ENCODE results near the gene CMIP. TPM values are rescaled to one million over a fixed set of nuclear protein-coding genes. Genes with fewer than 3 reads are reported as not detected.

CMIP gene
- total RNA-seq, 1 experiment from 2014 or later = 63.7 TPM

DNA sequence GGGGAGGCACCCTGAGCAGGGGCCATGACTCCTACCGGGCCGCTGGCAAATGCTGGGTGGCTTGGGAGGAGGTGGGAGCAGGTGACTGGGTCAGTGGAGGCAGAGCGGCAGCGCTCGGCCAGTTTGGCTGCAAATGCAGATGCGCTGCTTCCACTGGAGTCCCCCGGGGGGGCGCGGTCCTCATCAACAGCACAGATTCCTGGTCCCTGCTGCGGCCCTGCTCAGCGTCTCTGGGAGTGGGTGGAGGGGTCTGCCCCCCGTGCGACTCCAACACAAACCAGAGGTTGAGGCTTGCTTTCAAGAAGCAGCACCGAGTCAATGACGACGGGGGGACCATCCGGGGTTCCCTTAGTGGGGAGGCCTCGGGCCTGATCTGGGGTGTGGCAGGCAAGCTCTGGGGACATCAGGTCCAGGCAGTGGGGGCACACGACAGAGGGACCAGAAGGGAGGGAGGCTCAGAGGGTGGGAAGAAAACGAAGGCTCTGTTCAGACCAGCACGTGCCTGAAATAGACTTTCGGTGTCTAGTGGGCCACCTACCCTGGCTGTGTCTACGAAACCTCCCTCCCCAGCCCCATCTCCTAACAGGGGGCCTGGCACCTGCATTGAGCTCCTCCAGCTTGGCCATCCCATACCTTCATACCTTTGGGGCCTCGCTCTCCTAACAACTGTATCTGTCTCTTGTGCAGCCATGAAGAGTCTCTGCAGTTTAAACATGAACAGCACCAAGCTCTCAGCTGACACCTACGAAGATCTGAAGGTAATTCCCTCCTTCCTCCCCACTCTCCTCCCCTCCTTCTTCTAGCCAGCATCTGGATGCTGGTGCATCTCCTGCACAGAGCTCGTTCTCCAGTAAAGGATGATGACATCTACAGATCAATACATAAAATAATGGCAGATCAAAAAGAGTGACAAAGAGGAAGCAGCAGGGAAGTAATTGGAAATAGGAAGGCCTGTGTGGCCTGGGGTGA is 262.0 kb downstream of the CMIP start (continued):
- TF ChIP-seq, protein P1, sequence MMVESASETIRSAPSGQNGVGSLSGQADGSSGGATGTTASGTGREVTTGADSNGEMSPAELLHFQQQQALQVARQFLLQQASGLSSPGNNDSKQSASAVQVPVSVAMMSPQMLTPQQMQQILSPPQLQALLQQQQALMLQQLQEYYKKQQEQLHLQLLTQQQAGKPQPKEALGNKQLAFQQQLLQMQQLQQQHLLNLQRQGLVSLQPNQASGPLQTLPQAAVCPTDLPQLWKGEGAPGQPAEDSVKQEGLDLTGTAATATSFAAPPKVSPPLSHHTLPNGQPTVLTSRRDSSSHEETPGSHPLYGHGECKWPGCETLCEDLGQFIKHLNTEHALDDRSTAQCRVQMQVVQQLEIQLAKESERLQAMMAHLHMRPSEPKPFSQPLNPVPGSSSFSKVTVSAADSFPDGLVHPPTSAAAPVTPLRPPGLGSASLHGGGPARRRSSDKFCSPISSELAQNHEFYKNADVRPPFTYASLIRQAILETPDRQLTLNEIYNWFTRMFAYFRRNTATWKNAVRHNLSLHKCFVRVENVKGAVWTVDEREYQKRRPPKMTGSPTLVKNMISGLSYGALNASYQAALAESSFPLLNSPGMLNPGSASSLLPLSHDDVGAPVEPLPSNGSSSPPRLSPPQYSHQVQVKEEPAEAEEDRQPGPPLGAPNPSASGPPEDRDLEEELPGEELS (CRISPR knock-in tag; IDR thresholded peaks at IDR 0.05) = no peak

DNA sequence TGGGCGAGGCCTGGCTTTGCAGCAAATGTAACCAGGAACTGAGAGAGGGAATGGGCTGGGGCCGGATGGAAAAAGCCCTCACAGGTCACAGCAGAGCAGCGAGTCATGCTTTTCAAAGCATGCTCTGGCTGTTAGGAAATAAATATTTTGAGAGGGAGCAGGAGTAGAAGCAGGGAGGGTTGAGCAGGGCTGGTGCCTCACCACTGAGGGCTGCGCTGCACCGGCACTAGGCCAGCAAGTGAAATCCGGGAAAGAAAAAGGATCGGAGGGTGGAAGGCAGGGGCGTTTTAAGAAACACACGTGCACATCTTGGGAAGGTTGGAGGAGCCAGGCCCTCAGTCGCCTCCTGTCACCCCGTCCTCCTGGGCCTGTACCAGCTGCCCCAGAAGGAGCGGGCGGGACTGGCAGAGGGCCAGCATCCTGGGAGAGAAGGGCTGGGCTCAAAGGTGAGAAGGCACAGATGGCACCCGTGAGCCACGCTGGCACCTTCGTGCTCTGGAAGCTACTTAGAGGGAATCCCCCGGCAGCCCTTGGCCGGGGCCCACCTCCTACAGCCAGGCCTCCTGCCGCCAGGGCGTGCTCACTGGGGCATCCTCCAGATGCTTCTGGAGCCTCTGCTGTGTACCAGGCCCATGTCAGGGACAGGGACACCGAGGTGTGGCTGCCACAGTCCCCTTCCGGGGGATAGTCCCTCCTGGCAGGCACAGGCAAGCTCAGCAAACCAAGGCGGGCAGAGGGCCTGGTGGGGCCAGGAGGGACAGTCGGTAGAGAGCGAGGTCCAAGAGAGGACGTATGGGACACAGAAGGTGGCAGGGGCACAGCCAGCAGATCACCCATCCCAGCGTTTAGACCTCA is 263.0 kb downstream of the CMIP start:
- Mint-ChIP-seq H3K27ac (no peak overlapping the region), H3K4me3 (no peak overlapping the region), H3K36me3 (peaks cover 32% of the 10 kb centered on the region), H3K27me3 (ENCODE audit: low read depth) (no peaks in the 10 kb centered on the region), H3K4me1 (peaks cover 27% of the 10 kb centered on the region), H3K9me3 (no peaks in the 10 kb centered on the region)
- ChIA-PET CTCF (interaction anchor here (1.0 to 1.1 kb wide), 2 partner anchors 10 kb away, joined by 3 read pairs; no protein-coding TSS in a partner anchor), POLR2A (no interaction called here)
- ATAC-seq (no peak), DNase-seq (ENCODE audit: low spot score) (no peak)
- TF ChIP-seq TEAD1 (CRISPR knock-in tag; IDR thresholded peaks at IDR 0.05) (no peak), NFATC4 (CRISPR knock-in tag; IDR thresholded peaks at IDR 0.05) (no peak), NFE2L1 (CRISPR knock-in tag; IDR thresholded peaks at IDR 0.05) (no peak), ZNF317 (CRISPR knock-in tag; IDR thresholded peaks at IDR 0.05; ENCODE audit: borderline replicate concordance, low read depth) (no peak), HMGA2 (CRISPR knock-in tag; IDR thresholded peaks at IDR 0.05) (no peak), ZNF423 (CRISPR knock-in tag; IDR thresholded peaks at IDR 0.05) (no peak), FOXP1 (CRISPR knock-in tag; IDR thresholded peaks at IDR 0.05; ENCODE audit: borderline replicate concordance) (no peak), SMAD4 (CRISPR knock-in tag; IDR thresholded peaks at IDR 0.05) (no peak)
- TF ChIP-seq, protein P2, sequence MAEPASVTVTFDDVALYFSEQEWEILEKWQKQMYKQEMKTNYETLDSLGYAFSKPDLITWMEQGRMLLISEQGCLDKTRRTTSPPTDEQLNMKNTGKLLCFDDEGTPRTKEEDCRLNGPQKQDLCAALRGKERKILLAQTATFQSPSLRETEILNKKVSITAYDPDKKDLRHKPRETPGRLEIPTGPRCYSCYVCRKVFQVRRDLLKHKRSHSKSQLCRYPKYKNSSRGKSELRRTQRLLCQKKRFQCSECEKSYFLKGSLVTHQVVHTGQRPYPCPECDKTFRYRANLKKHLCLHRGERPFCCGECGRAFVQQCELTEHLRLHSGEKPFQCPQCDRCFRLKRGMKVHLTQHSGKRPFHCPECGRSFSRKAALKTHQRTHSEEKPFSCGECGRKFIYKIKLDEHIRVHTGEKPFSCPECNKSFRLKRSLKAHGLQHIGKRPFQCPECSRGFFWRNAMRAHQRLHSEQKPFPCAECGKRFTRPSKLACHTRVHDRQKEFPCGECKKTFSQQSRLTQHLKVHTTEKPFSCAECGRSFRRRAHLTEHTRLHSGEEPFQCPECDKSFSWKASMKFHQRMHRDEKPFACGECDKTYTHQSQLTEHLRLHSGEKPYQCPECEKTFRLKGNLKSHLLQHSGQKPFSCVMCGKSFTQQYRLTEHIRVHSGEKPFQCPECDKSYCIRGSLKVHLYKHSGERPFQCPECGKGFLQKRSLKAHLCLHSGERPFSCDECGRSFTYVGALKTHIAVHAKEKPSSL (CRISPR knock-in tag; conservative IDR thresholded peaks at IDR 0.05) = no peak
- TF ChIP-seq, protein P3, sequence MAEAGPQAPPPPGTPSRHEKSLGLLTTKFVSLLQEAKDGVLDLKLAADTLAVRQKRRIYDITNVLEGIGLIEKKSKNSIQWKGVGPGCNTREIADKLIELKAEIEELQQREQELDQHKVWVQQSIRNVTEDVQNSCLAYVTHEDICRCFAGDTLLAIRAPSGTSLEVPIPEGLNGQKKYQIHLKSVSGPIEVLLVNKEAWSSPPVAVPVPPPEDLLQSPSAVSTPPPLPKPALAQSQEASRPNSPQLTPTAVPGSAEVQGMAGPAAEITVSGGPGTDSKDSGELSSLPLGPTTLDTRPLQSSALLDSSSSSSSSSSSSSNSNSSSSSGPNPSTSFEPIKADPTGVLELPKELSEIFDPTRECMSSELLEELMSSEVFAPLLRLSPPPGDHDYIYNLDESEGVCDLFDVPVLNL (CRISPR knock-in tag; IDR thresholded peaks at IDR 0.05; ENCODE audit: borderline replicate concordance, low read depth) = no peak

DNA sequence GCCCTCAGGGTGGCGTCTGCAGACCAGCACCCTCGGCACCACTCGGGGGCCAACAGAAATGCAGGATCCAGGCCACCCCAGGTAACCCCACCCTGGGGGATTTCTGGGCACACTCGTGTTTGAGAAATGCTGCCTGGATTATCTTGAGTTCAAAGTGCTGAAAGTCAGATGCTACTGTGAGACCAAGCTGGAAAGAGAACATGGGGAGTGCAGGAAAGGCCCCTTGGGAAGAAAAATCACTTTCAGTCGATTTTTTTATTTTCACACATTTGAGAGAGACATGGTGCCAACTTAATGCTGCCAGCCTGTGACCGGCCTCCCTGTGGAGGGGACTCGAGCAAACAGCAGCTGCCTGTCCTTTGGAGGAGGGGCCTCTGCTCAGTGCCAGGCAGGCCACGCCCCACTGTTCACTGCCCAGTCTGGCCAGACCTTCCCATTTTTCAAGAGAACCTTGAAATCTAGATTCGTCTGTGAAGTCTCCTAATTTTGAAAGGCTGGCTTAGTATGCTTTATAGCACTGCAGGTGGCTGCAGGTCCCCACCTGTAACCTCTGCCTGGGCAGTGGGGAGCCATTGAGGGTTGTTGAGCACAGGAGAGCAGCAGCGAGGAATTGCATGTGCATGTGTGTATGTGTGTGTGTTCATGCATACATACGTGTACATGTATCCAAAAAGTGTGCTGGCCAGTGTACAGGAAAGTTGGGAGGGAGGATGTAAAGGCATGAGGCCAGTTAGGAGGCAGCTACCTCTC is 263.8 kb downstream of the CMIP start:
- Mint-ChIP-seq H3K36me3 (peaks cover 24% of the 10 kb centered on the region), H3K9me3 (no peaks in the 10 kb centered on the region), H3K27ac (0 out of 2 replicates have a peak overlapping the region, but pooled peaks have one; percentile 16), H3K27me3 (ENCODE audit: low read depth) (no peaks in the 10 kb centered on the region), H3K4me1 (peaks cover 31% of the 10 kb centered on the region), H3K4me3 (no peak overlapping the region)
- no peak for ATAC-seq
- ChIA-PET POLR2A (no interaction called here), CTCF (interaction anchor here (1.0 kb wide), 1 partner anchor 11 kb away, joined by 3 read pairs; no protein-coding TSS in a partner anchor)
- DNase-seq (ENCODE audit: low spot score) = no peak
- 0 out of 2 replicates have a peak, but pooled peaks have one; percentile 12 for TF ChIP-seq GTF2I (CRISPR knock-in tag; conservative IDR thresholded peaks at IDR 0.05)
- no peak for TF ChIP-seq ZNF671 (CRISPR knock-in tag; IDR thresholded peaks at IDR 0.05)

Data from WTC11 (cell line).